HG02943 (cell line): Measurements from ENCODE around the gene PRR23A.
"Not testable (repeated sequence)": the region's sequence is repeated elsewhere in the genome, so short reads cannot be mapped to it uniquely, and the experiment has no call there.

Experiments
- ATAC-seq: cut with Tn5 transposase; IDR thresholded peaks from one replicate; pipeline ENCODE4 v1.9.1; 2021; ENCODE audit warnings: mild to moderate bottlenecking, low read depth, moderate library complexity; ENCODE audit not compliant: unreplicated experiment

The PRR23A gene

GRCh38 chr3:139006051-139006716 lies at the start of gene PRR23A:
TSS of gene PRR23A (minus strand) at chr3:139006268. CDS start at chr3:139006268, 0 bp downstream.
- ATAC-seq: no peak

- ATAC-seq: no peak
Observed at GRCh38 chr3:139052802-139053600, 46.9 kb upstream of the PRR23A start.

DNA sequence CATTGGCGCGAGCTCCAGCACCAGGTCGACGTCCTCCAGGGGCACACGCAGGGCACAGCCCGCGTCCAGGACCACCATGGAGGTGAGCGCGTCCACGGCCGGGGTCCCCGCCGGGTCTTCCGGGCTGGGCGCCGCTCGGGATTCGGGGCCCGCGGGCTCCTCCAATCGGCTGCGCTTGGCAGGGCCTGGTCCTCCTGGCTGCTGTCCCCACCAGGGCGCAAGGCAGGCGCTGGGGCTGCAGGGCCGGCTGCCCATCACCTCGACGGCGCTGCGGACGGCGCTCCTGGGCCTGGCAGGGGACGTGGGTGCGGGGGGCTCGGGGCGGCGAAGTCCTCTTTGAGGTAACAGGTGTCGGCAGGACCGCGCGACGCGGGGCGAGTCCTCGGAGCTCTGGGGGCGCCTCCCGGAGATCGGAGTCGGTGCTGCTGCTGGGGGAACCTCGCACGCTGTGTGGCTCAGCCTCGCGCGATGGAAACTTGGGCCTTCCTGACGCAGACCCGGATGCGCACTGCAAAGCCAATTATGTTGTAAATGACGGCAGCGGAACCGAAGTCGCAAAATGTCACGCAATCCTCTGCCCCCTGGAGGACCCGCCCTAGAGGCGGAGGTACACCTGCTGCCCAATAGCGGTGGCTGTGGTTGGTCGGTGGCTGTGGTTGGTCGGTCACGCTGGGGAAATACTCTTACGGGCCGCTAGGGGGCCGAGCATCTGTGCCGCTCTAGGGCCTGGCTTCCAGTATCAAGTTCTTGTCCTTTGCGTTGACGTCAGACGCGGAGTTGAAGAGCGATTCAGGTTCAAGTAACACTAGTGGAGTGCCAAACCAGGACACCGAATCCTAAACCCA lies 38.5 kb upstream of the PRR23A start, which contains the start of gene PRR23C:
Gene PRR23C (minus strand): TSS at position 527 of the 845 bp plus-strand sequence. CDS start 272 bp downstream, at position 255.
- no peak for ATAC-seq

- no peak for ATAC-seq
Observed at GRCh38 chr3:139043554-139044365, 37.7 kb upstream of the PRR23A start.

DNA sequence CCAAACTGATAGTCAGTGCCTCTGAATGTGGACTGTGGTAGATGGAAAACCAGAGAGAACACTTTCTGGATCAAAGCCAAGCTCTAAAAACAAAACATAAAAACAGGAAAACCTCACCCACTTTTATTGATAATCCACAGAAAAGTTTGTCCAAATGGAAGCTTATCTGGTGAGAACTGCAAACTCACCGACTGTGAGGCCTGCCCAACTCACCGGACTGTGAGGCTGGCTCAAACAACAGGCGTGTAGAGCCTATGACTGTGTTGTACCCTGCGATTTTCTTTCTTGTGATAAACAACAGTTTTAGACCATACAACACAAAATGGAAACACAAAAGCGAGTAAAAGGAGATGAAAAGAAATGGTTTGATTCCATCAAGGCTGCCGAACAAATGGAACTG lies 31.4 kb upstream of the PRR23A start:
- ATAC-seq: no peak

GRCh38 chr3:139032326-139033002 lies 26.4 kb upstream of the PRR23A start:
- ATAC-seq: no peak

- ATAC-seq: not testable (repeated sequence)
Observed at GRCh38 chr3:139030576-139030975, 24.5 kb upstream of the PRR23A start.

GRCh38 chr3:139024968-139025367 lies 18.9 kb upstream of the PRR23A start:
- no peak for ATAC-seq

GRCh38 chr3:139020868-139021234 lies 14.8 kb upstream of the PRR23A start, which contains the start of gene PRR23B:
TSS of gene PRR23B (minus strand) at chr3:139020926. CDS start at chr3:139020661, 265 bp downstream.
- no peak for ATAC-seq

DNA sequence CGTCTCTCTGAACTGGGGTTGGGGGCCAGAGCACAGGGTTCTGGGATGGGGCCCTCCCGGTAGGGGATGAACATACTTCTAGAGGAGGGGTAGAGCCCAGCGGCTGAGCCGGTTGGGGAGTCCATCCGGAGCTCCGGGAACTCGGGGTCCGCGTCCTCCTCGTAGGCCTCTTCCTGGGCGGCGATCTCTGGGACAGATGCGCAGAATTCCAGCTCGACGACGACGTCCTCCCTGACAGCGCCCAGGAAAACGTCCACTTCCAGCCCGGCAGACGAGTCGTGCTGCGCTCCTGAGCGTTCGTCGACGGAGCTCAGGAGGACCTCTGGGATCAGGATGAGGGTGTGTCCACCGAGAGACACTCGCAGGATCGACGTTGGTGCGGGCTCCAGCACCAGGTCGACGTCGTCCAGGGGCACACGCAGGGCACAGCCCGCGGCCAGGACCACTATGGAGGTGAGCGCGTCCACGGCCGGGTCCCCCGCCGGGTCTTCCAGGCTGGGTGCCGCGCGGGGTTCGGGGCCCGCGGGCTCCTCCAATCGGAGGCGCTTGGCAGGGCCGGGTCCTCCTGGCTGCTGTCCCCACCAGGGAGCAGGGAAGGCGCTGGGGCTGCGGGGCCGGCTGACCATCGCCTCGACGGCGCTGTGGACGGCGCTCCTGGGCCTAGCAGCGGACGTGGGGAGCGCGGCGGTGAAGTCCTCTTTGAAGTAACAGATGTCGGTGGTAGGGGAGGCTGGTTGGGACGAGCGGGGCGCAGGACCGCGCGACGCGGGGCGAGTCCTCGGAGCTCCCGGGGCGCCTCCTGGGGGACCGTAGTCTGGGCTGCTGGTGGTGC lies 14.2 kb upstream of the PRR23A start:
- no peak for ATAC-seq

- no peak for ATAC-seq
Observed at GRCh38 chr3:139016430-139017048, 10.5 kb upstream of the PRR23A start.

GRCh38 chr3:139005356-139005993 lies 593 bp downstream of the PRR23A start:
- ATAC-seq: no peak

- ATAC-seq: no peak
Observed at GRCh38 chr3:138995706-138996105, 10.4 kb downstream of the PRR23A start.

DNA sequence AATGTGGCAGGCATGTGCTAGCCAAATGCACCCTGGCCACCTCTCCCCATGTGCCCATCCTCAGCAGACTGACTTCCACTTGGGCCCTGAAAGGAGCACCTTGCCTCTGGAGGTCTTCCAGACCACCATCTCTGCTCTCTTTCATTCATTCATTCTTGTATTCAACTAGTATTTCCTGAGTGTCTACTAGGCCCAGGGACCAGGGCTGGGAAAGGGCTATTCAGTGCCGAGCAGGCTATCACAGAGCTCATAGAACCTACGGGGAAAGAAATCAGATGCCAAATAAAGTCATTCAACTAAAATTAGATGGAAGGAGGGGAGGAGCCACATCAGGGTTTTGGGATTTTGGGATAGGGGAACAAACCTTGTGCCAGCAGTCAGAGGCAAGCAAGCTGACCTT lies 18.9 kb downstream of the PRR23A start:
- no peak for ATAC-seq

DNA sequence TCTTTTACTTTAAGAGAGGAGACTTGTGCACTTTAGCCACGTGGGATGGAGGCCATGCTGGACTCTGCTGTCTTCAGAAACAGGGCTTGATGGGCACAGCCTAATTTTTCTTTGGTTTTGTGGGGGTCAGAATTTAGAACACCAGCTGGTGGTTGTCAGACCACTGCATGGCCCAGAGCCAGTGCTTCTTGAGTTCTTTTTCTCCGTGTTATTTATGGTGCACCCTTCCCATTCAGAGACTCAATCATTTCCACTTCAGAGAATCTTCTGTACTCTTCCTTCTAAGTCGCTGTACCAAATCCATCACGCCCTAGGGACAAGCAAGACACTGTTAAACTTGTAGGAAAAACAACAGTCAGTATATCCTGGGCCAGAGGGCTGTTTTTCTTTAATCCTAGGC lies 20.1 kb downstream of the PRR23A start:
- no peak for ATAC-seq

- no peak for ATAC-seq
Observed at GRCh38 chr3:138984816-138985215, 21.3 kb downstream of the PRR23A start.

- ATAC-seq: no peak
Observed at GRCh38 chr3:138976047-138976446, 30.0 kb downstream of the PRR23A start.

DNA sequence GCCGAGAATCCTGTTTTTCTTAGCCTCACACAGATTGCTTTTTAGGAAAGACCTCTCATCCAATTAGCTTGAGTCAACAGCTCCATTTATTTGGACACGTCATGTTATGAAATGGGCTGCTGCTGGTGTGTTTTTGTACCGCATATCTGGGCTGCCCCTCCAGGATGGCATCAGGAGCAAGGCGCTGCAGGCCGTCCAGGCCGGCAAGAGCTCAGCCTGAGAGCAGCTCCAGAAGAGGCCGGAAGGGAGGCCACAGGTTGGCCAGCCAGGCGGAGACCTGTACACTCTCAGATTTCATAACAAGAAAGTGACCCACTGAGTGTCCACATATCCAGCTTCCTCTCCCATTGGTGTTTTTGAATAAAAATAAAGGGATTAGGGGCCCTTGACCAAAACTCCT lies 30.7 kb downstream of the PRR23A start:
- ATAC-seq: no peak
